Measurements from ENCODE around the gene OTC.

Gene OTC

GRCh38 chrX:38347136-38347535 lies 5.3 kb upstream of the OTC start:
- POLR2A ChIA-PET (ENCODE audit: low non-redundant PET): no interaction called here
- CTCF ChIA-PET: no interaction called here
- DNase-seq (ENCODE audit: low spot score): no peak

GRCh38 chrX:38351346-38351745 lies 1.1 kb upstream of the OTC start:
- H3K27ac ChIP-seq: no peak overlapping the region
- no peak for TF ChIP-seq CTCF (conservative IDR thresholded peaks at IDR 0.05; ENCODE audit: low read depth)
- CTCF ChIA-PET: no interaction called here
- POLR2A ChIA-PET (ENCODE audit: low non-redundant PET): no interaction called here
- no peak for DNase-seq (ENCODE audit: low spot score)

More at GRCh38 chrX:38347136-38347535, 5.3 kb upstream of the OTC start:
- no peak for TF ChIP-seq CTCF (conservative IDR thresholded peaks at IDR 0.05; ENCODE audit: low read depth)
- no peak overlapping the region for H3K27ac ChIP-seq

GRCh38 chrX:38356401-38356800 lies 4.0 kb downstream of the OTC start:
- CTCF ChIA-PET: no interaction called here
- no peak overlapping the region for H3K27ac ChIP-seq
- DNase-seq (ENCODE audit: low spot score): no peak
- no peak for TF ChIP-seq CTCF (conservative IDR thresholded peaks at IDR 0.05; ENCODE audit: low read depth)
- POLR2A ChIA-PET (ENCODE audit: low non-redundant PET): no interaction called here

GRCh38 chrX:38357747-38358673 lies 5.6 kb downstream of the OTC start:
- CTCF ChIA-PET: no interaction called here
- no peak overlapping the region for H3K27ac ChIP-seq
- TF ChIP-seq CTCF (conservative IDR thresholded peaks at IDR 0.05; ENCODE audit: low read depth): no peak
- DNase-seq (ENCODE audit: low spot score): no peak
- POLR2A ChIA-PET (ENCODE audit: low non-redundant PET): no interaction called here

- ChIA-PET POLR2A (ENCODE audit: low non-redundant PET) (no interaction called here), CTCF (no interaction called here)
- no peak for DNase-seq (ENCODE audit: low spot score)
- no peak for TF ChIP-seq CTCF (conservative IDR thresholded peaks at IDR 0.05; ENCODE audit: low read depth)
- H3K27ac ChIP-seq: no peak overlapping the region
Observed at GRCh38 chrX:38363046-38363445, 10.6 kb downstream of the OTC start.

GRCh38 chrX:38365954-38366353 lies 13.6 kb downstream of the OTC start:
- CTCF ChIA-PET: no interaction called here
- DNase-seq (ENCODE audit: low spot score): no peak
- POLR2A ChIA-PET (ENCODE audit: low non-redundant PET): no interaction called here
- H3K27ac ChIP-seq: no peak overlapping the region
- TF ChIP-seq CTCF (conservative IDR thresholded peaks at IDR 0.05; ENCODE audit: low read depth): no peak

All from RWPE1 (cell line).